ENCODE measurements around the gene RPL38.

DNA sequence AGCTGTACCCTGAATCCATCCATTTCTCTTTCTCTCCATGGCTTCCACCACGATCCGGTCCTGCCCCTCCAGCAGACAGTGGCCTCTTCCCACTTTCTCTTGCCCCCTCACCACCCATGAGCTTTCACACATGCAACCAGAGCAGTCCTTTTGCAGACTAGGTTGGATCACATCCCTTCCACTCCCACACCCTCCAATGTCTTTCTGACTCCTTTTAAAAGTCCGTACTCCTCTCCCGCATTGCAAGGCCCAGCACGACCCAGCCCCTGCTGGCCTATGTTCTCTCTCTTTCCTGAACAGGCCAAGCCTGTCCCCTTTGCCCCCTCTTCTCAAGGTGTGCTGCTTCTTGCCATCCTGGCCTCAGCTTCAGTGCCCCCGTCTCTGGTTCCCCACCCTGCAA lies 48.1 kb downstream of the RPL38 start:
- no peak for TF ChIP-seq POLR2A (IDR thresholded peaks at IDR 0.05)
- TF ChIP-seq, protein P1, sequence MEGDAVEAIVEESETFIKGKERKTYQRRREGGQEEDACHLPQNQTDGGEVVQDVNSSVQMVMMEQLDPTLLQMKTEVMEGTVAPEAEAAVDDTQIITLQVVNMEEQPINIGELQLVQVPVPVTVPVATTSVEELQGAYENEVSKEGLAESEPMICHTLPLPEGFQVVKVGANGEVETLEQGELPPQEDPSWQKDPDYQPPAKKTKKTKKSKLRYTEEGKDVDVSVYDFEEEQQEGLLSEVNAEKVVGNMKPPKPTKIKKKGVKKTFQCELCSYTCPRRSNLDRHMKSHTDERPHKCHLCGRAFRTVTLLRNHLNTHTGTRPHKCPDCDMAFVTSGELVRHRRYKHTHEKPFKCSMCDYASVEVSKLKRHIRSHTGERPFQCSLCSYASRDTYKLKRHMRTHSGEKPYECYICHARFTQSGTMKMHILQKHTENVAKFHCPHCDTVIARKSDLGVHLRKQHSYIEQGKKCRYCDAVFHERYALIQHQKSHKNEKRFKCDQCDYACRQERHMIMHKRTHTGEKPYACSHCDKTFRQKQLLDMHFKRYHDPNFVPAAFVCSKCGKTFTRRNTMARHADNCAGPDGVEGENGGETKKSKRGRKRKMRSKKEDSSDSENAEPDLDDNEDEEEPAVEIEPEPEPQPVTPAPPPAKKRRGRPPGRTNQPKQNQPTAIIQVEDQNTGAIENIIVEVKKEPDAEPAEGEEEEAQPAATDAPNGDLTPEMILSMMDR (IDR thresholded peaks at IDR 0.05) = no peak

All from esophagus squamous epithelium (tissue), 4 donors.